ENCODE results near the gene TRPV6.

- TF ChIP-seq CTCF (IDR thresholded peaks at IDR 0.05) = no peak
- TF ChIP-seq EP300 (IDR thresholded peaks at IDR 0.05; ENCODE audit: low read depth) = no peak
- TF ChIP-seq POLR2A (IDR thresholded peaks at IDR 0.05) = no peak
Observed at GRCh38 chr7:142867097-142867378, 18.5 kb downstream of the TRPV6 start.
